Heart left ventricle (tissue), 16 donors: Measurements from ENCODE around the gene SIGLEC10. TPM values are rescaled to one million over a fixed set of nuclear protein-coding genes. Genes with fewer than 3 reads are reported as not detected.

Source experiments
- ATAC-seq, 4 donors: fragments of 200-7000 bp; cut with Tn5 transposase; one replicate each; pipeline ENCODE4 v1.9.1; 2020 to 2022; ENCODE audit warnings: moderate library complexity in 4 of 4, mild to moderate bottlenecking in 3 of 4, moderate number of reproducible peaks in 1 of 4
- DNase-seq, 5 donors: peaks; one replicate each; pipeline ENCODE4 v3.0.0-alpha.2; 2020
- H3K27ac ChIP-seq, 12 donors: fragments of 200-600 bp; sonication (generic) in 4 of 12; one replicate each; pipeline versions ENCODE4 v1.5.0 to v1.8.0; 2016 to 2022; ENCODE audit warnings: mild to moderate bottlenecking in 2 of 12
- H3K27me3 ChIP-seq, 9 donors: fragments of 200-600 bp; sonication (generic) in 2 of 9; one replicate each; pipeline versions ENCODE4 v1.5.1 to v1.8.0; 2016 to 2022; ENCODE audit warnings: mild to moderate bottlenecking in 3 of 9
- H3K36me3 ChIP-seq, 9 donors: fragments of 200-600 bp; sonication (generic) in 2 of 9; one replicate each; pipeline versions ENCODE4 v1.5.0 to v1.8.0; 2018 to 2022; ENCODE audit warnings: mild to moderate bottlenecking in 2 of 9
- H3K4me1 ChIP-seq, 12 donors: fragments of 200-600 bp; sonication (generic) in 4 of 12; one replicate each; pipeline versions ENCODE4 v1.5.0 to v1.8.0; 2016 to 2022; ENCODE audit warnings: mild to moderate bottlenecking in 3 of 12
- H3K4me3 ChIP-seq, 12 donors: fragments of 200-600 bp; sonication (generic) in 4 of 12; one replicate each; pipeline versions ENCODE4 v1.5.0 to v1.8.0; 2017 to 2022; ENCODE audit warnings: mild to moderate bottlenecking in 9 of 12, moderate library complexity in 4 of 12
- H3K9me3 ChIP-seq, 12 donors: fragments of 200-600 bp; sonication (generic) in 4 of 12; one replicate each; pipeline versions ENCODE4 v1.5.0 to v1.8.0; 2016 to 2022; ENCODE audit warnings: mild to moderate bottlenecking in 1 of 12
- POLR2A ChIP-seq, 2 donors: fragments of 450-650 bp; IDR thresholded peaks; one replicate each; pipeline ENCODE4 v1.6.1; 2017; ENCODE audit warnings: antibody characterized with exemption in 2 of 2, mild to moderate bottlenecking in 2 of 2, moderate library complexity in 2 of 2
- WGBS, 4 donors: extraction: QIAGEN DNeasy Blood & Tissue Kit in 2 of 4; methylation state at CpG; one replicate each; pipeline versions ENCODE4 v1.1.5 to v1.1.7; 2013 to 2018; 5-methylcytosine and 5-hydroxymethylcytosine counted together
- intact Hi-C, 10 donors: fragments of 100-400 bp; cut with DNase I; formaldehyde crosslinking; loops; one replicate each; pipeline versions ENCODE4 v1.11.1 to v1.14.2; 2022
- polyA plus RNA-seq, 2 donors: library from polyadenylated mRNA; stranded (reverse); fragments of 200-250 nt; gene quantifications; one replicate each; pipeline ENCODE4 v1.2.3, GENCODE V29; 2013
- total RNA-seq, 9 donors: library from RNA; depleted of rRNA in 2 of 9; stranded (reverse); fragments of >200 nt in 2 of 9; fragmentation: NEBNext Ultra II Directional in 3 of 9; extraction: Animal tissue kit (Norgen Biotek cat#: 25700) in 3 of 9; gene quantifications; one replicate each; pipeline versions ENCODE4 v1.1.0 to v1.2.4, GENCODE V29; 2016 to 2023
- TF ChIP-seq, protein P1 (sequence below), 12 donors: fragments of 200-600 bp; sonication (generic) in 4 of 12; IDR thresholded peaks; one replicate each; pipeline versions ENCODE4 v1.5.0 to v1.8.0; 2018 to 2022; ENCODE audit warnings: antibody characterized with exemption in 12 of 12, mild to moderate bottlenecking in 5 of 12
- donor health status: ischemic (EF 13 %, LVEDD 7.1; RV severe dilation, severe dysfunction).
- donor health status: healthy with polysubstance abuse.
- donor health status: DM: no; HTN: yes; CAD: no.
- donor health status: DM: no; HTN: no; CAD: no.
- donor health status: ischemic (EF 25% LVEDD 6.9; RV normal size, moderate dysfunction).
- donor health status: ischemic (EF 25% LVEDD 5.7; RV mildly dilated, moderate dysfunction).
- donor health status: healthy.
- donor health status: DM: yes; HTN: yes; CAD: no.
- donor health status: ischemic (EF 35%, LVEDD 5.7; RV mildly dilated, moderate dysfunction).
- donor health status: nonischemic (EF 11% LVEDD 7.7; RV severe dilation, severe dysfunction).
- donor health status: DM: yes; HTN: yes; CAD: no.
- donor health status: PGD.
- donor health status: ischemic (EF 29% LVEDD 5.4; RV normal size, mild dysfunction).
- donor health status: nonischemic (EF 23%, LVEDD 6.1; RV moderate dilation, normal function).

SIGLEC10 gene
- total and polyA plus RNA-seq, 11 donors: 0.08 to 7.5 (median 0.58) TPM

DNA sequence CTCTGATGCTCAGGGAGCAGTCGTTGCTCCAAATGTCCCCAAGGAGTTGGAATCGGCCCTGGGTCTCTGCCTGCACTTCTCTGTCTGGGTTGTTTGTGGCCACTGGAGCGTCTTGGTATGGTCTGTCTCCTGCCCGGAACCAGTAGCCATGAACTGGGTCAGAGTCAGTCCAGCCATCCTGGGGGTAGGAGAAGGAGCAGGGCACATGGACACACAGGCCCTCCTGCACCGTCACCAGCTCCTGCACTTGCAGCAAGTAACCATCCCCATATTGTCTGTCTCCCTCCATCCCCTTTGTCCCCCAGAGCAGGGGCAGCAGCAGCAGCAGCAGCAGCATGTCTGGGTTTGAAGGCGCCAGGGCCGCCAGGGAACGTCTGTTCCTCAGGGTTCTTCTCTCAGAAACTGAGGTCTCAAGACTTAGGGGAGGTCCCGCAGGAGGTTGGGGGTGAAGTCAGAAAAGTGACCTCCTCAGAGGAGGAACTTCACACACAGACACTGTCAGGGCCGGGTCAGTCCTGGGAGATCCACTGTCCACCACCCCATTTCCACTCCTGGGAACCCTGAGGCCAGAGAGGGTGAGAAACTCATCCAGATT, 40.7 kb upstream of the SIGLEC10 start, which contains the start of gene SIGLEC8:
Gene SIGLEC8, minus strand, starts transcription at position 404 of the 595 bp plus-strand sequence. Its CDS starts 67 bp downstream, at position 337.
- Histone ChIP-seq H3K4me3 (peak within 1 kb of the TSS in 1 of 12 donors; percentile 30), H3K9me3 (no peaks in the 10 kb centered on the region), H3K27me3 (peaks cover 0 to 64% (median 9%) of the 10 kb centered on the region in 9 donors), H3K4me1 (peaks cover 0 to 28% (median 0%) of the 10 kb centered on the region in 12 donors), H3K27ac (peak within 1 kb of the TSS in 1 of 12 donors; percentile 64), H3K36me3 (no peaks in the 10 kb centered on the region)
- intact Hi-C loops: no loop called here
- DNase-seq (no peak), ATAC-seq (no peak)
- 61 to 67% (median 62%) methylated on average over 9 to 10 of the region's 10 CpGs for WGBS, 4 donors
- no peak for TF ChIP-seq POLR2A (IDR thresholded peaks at IDR 0.05)
- TF ChIP-seq, protein P1, sequence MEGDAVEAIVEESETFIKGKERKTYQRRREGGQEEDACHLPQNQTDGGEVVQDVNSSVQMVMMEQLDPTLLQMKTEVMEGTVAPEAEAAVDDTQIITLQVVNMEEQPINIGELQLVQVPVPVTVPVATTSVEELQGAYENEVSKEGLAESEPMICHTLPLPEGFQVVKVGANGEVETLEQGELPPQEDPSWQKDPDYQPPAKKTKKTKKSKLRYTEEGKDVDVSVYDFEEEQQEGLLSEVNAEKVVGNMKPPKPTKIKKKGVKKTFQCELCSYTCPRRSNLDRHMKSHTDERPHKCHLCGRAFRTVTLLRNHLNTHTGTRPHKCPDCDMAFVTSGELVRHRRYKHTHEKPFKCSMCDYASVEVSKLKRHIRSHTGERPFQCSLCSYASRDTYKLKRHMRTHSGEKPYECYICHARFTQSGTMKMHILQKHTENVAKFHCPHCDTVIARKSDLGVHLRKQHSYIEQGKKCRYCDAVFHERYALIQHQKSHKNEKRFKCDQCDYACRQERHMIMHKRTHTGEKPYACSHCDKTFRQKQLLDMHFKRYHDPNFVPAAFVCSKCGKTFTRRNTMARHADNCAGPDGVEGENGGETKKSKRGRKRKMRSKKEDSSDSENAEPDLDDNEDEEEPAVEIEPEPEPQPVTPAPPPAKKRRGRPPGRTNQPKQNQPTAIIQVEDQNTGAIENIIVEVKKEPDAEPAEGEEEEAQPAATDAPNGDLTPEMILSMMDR (IDR thresholded peaks at IDR 0.05): no peak

DNA sequence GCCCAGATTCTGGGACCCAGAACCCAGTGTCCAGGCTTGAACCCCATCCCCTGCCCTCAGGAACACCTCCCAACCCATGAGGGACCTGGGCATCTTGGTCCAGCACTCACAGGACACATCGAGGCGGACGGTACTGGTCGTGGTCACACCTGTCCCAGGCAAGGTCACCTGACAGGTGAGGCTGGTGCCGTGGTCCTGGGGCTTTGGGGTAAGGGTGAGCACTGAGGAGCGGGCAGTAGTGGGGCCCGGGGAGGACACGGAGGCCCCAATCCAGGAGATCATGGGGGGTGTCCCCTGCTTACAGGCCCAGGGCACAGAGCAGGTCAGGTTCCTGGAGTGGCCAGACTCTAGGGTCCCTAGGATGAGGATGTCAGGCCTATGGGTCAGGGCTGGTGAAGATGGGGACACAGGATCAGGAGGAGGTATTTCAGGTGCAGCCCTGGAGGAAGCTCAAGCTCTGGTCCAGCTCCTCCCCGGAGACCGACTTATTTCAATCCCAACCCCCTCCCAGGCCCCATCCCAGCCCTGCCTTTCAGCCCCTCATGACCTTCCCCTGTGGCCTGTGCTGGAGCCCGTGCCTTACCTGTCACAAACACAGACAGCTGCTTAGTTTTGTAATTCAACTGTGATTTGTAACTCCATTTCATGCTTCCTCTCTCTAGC, 40.0 kb upstream of the SIGLEC10 start:
- H3K27me3 ChIP-seq: peaks cover 0 to 58% (median 5%) of the 10 kb centered on the region in 9 donors
- peaks cover 0 to 22% (median 0%) of the 10 kb centered on the region in 12 donors for H3K4me1 ChIP-seq
- H3K4me3 ChIP-seq: peak overlapping the region in 1 of 12 donors; percentile 30
- intact Hi-C loops: no loop called here
- H3K36me3 ChIP-seq: no peaks in the 10 kb centered on the region
- H3K27ac ChIP-seq: peak overlapping the region in 1 of 12 donors; percentile 64
- DNase-seq: no peak
- ATAC-seq: no peak
- WGBS, 4 donors: 75 to 82% (median 81%) methylated on average over 9 to 11 of the region's 11 CpGs
- no peaks in the 10 kb centered on the region for H3K9me3 ChIP-seq
- TF ChIP-seq, protein P1 (IDR thresholded peaks at IDR 0.05): no peak
- TF ChIP-seq POLR2A (IDR thresholded peaks at IDR 0.05): no peak

DNA sequence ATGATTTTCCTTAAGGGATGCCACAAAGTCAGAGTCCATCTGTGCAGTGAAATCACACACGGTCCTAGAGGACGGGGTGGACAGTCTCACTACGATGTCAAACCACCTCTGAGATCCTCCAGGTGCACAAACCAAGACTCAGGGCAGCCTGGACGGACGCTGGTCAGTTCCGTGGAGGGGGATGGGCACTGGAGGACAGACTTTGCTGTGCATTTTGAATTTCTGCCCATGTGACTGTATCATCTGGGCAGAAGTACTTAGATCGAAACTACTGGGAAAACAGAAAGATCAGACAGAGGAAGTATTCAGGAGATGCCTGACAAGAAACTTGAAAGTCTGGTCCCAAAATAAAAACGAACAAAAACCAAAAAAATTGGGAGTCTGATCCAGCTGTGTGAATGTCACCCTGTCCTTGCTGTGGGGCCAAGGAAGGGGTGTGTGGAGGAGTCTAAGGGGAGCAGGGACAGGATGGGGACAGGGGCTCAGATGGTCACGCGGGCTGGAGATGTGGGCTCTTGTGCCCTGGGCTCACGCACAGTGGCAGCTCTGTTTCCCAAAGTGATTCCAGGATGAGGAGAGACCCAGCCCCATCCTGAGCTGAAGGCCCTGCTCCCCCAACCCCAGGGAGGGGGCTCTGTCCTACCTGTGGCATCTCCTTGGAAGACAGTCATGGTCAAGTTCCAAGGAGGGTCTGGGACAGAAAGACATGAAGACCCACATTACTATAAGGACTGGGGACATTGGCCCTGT, 39.3 kb upstream of the SIGLEC10 start:
- Histone ChIP-seq H3K9me3 (no peaks in the 10 kb centered on the region), H3K4me3 (peak overlapping the region in 1 of 12 donors; percentile 30), H3K27me3 (peaks cover 0 to 50% (median under 1%) of the 10 kb centered on the region in 9 donors), H3K4me1 (peaks cover 0 to 14% (median 0%) of the 10 kb centered on the region in 12 donors), H3K27ac (peak overlapping the region in 1 of 12 donors; percentile 64), H3K36me3 (no peaks in the 10 kb centered on the region)
- DNase-seq (no peak), ATAC-seq (no peak)
- WGBS, 4 donors: 64 to 72% (median 66%) methylated on average over 11 of the region's 11 CpGs
- no peak for TF ChIP-seq POLR2A (IDR thresholded peaks at IDR 0.05)
- TF ChIP-seq, protein P1 (IDR thresholded peaks at IDR 0.05): no peak
- intact Hi-C loops: no loop called here
